Midbrain (tissue), 1 donor: Measurements from ENCODE around the gene CANT1.
"Not testable (repeated sequence)": the region's sequence is repeated elsewhere in the genome, so short reads cannot be mapped to it uniquely, and the experiment has no call there.

Experiments
- DNase-seq: peaks from one replicate; lab custom pipeline; 2025; lab: John Stamatoyannopoulos, UW

The CANT1 gene

GRCh38 chr17:79043191-79043930 lies 33.8 kb upstream of the CANT1 start:
- no peak for DNase-seq

GRCh38 chr17:79042421-79043190 lies 33.0 kb upstream of the CANT1 start:
- DNase-seq = no peak

- DNase-seq = no peak
These were observed 32.3 kb upstream of the CANT1 start for GRCh38 chr17:79041723-79042420.

- no peak for DNase-seq
These were observed 31.5 kb upstream of the CANT1 start for GRCh38 chr17:79041041-79041570.

- DNase-seq = no peak
These were observed 30.3 kb upstream of the CANT1 start for GRCh38 chr17:79039886-79040285.

- no peak for DNase-seq
These were observed 29.6 kb upstream of the CANT1 start for GRCh38 chr17:79039171-79039570.

GRCh38 chr17:79038545-79039135 lies 29.1 kb upstream of the CANT1 start:
- DNase-seq = no peak

GRCh38 chr17:79036596-79036995 lies 27.0 kb upstream of the CANT1 start:
- peak; percentile 47 for DNase-seq

- no peak for DNase-seq
These were observed 26.6 kb upstream of the CANT1 start for GRCh38 chr17:79036181-79036580.

- DNase-seq = no peak
These were observed 26.1 kb upstream of the CANT1 start for GRCh38 chr17:79035686-79036085.

GRCh38 chr17:79034931-79035485 lies 25.4 kb upstream of the CANT1 start:
- no peak for DNase-seq

- DNase-seq = peak; percentile 80
These were observed 24.4 kb upstream of the CANT1 start for GRCh38 chr17:79033741-79034501.

GRCh38 chr17:79033046-79033616 lies 23.6 kb upstream of the CANT1 start:
- no peak for DNase-seq

- DNase-seq = no peak
These were observed 22.7 kb upstream of the CANT1 start for GRCh38 chr17:79031996-79032875.

- not testable (repeated sequence) for DNase-seq
These were observed 21.1 kb upstream of the CANT1 start for GRCh38 chr17:79030636-79031035.

GRCh38 chr17:79029327-79030009 lies 19.9 kb upstream of the CANT1 start:
- no peak for DNase-seq

GRCh38 chr17:79028496-79029326 lies 19.1 kb upstream of the CANT1 start:
- DNase-seq = no peak

- DNase-seq = no peak
These were observed 18.4 kb upstream of the CANT1 start for GRCh38 chr17:79027925-79028491.
